Karpas-422 (cell line): Measurements from ENCODE around the gene KRT72. TPM values are rescaled to one million over a fixed set of nuclear protein-coding genes. Genes with fewer than 3 reads are reported as not detected.

Source experiments
- DNase-seq: peaks from one replicate; pipeline ENCODE4 v3.0.0-alpha.2; 2015
- H2AFZ ChIP-seq: fragments of 200-600 bp; sonication (generic); 2 replicates; pipeline ENCODE4 v1.6.1; 2014; ENCODE audit warnings: antibody characterized with exemption, low read length, mixed read lengths
- H3K27ac ChIP-seq: fragments of 200-600 bp; sonication (generic); 2 replicates; pipeline ENCODE4 v1.5.1; 2014; ENCODE audit warnings: mild to moderate bottlenecking, low read length, moderate library complexity
- H3K27me3 ChIP-seq: fragments of 200-600 bp; sonication (generic); 2 replicates; pipeline ENCODE4 v1.6.1; 2014; ENCODE audit warnings: low read length, mixed read lengths
- H3K36me3 ChIP-seq: fragments of 200-600 bp; sonication (generic); 2 replicates; pipeline ENCODE4 v1.6.1; 2014; ENCODE audit warnings: low read length, mixed read lengths; ENCODE audit not compliant: insufficient read depth
- H3K4me1 ChIP-seq: fragments of 200-600 bp; sonication (generic); 2 replicates; pipeline ENCODE4 v1.6.1; 2014; ENCODE audit warnings: mild to moderate bottlenecking, low read length, mixed read lengths
- H3K4me2 ChIP-seq: fragments of 200-600 bp; sonication (generic); 2 replicates; pipeline ENCODE4 v1.6.1; 2014; ENCODE audit warnings: low read length, low read depth, mild to moderate bottlenecking; ENCODE audit not compliant: poor library complexity, severe bottlenecking
- H3K4me3 ChIP-seq: fragments of 200-600 bp; sonication (generic); 2 replicates; pipeline ENCODE4 v1.5.1; 2014; ENCODE audit warnings: mild to moderate bottlenecking, antibody characterized with exemption, low read length, mixed read lengths
- H3K79me2 ChIP-seq: fragments of 200-600 bp; sonication (generic); 2 replicates; pipeline ENCODE4 v1.6.1; 2014; ENCODE audit warnings: mild to moderate bottlenecking, low read length, mixed read lengths
- H3K9ac ChIP-seq: fragments of 200-600 bp; sonication (generic); 2 replicates; pipeline ENCODE4 v1.6.0; 2014; ENCODE audit warnings: low read length
- H3K9me2 ChIP-seq: fragments of 200-600 bp; sonication (generic), shearing (Covaris generic); replicated peaks from 2 replicates; pipeline ENCODE4 v1.6.0; 2014; ENCODE audit warnings: mild to moderate bottlenecking, low read length, moderate library complexity; ENCODE audit not compliant: insufficient read depth
- H3K9me3 ChIP-seq: fragments of 300-700, 200-600 bp; sonication (generic); 2 replicates; pipeline ENCODE4 v1.6.1; 2014; ENCODE audit warnings: low read length, mixed read lengths
- H4K20me1 ChIP-seq: fragments of 200-600 bp; sonication (generic); 2 replicates; pipeline ENCODE4 v1.6.1; 2014; ENCODE audit warnings: mild to moderate bottlenecking, antibody characterized with exemption, low read length, low read depth; ENCODE audit not compliant: insufficient read depth
- total RNA-seq: library from RNA; depleted of rRNA; stranded (reverse); fragments of >200 nt; shearing (Covaris generic); gene quantifications from 2 replicates; pipeline ENCODE4 v1.2.3, GENCODE V29; 2014; ENCODE audit warnings: low replicate concordance

Gene KRT72
- total RNA-seq, 1 experiment from 2014 or later, result not detected

- no peak for DNase-seq
- no peaks in the 10 kb centered on the region for H4K20me1 ChIP-seq
- no peaks in the 10 kb centered on the region for H3K27me3 ChIP-seq
- H3K4me3 ChIP-seq, result no peak overlapping the region
- no peaks in the 10 kb centered on the region for H3K9me2 ChIP-seq
- H3K4me2 ChIP-seq, result no peak overlapping the region
- H3K4me1 ChIP-seq, result no peaks in the 10 kb centered on the region
- H3K36me3 ChIP-seq, result no peaks in the 10 kb centered on the region
- no peak overlapping the region for H3K9ac ChIP-seq
- no peaks in the 10 kb centered on the region for H3K79me2 ChIP-seq
- H3K27ac ChIP-seq, result no peak overlapping the region
- H3K9me3 ChIP-seq, result no peaks in the 10 kb centered on the region
- no peak overlapping the region for H2AFZ ChIP-seq
Measured at GRCh38 chr12:52644078-52644415, 42.8 kb upstream of the KRT72 start.

- no peaks in the 10 kb centered on the region for H3K4me1 ChIP-seq
- H3K36me3 ChIP-seq, result no peaks in the 10 kb centered on the region
- H3K27me3 ChIP-seq, result no peaks in the 10 kb centered on the region
- H3K4me3 ChIP-seq, result no peak overlapping the region
- no peaks in the 10 kb centered on the region for H4K20me1 ChIP-seq
- no peak for DNase-seq
- no peaks in the 10 kb centered on the region for H3K9me2 ChIP-seq
- no peak overlapping the region for H2AFZ ChIP-seq
- H3K9ac ChIP-seq, result no peak overlapping the region
- H3K9me3 ChIP-seq, result no peaks in the 10 kb centered on the region
- no peak overlapping the region for H3K4me2 ChIP-seq
- H3K79me2 ChIP-seq, result no peaks in the 10 kb centered on the region
- H3K27ac ChIP-seq, result no peak overlapping the region
Measured at GRCh38 chr12:52643233-52644077, 42.2 kb upstream of the KRT72 start.

GRCh38 chr12:52641468-52641867 is 40.2 kb upstream of the KRT72 start:
- no peak for DNase-seq
- Histone ChIP-seq H3K36me3 (no peaks in the 10 kb centered on the region), H3K9ac (no peak overlapping the region), H3K4me2 (no peak overlapping the region), H3K9me3 (no peaks in the 10 kb centered on the region), H4K20me1 (no peaks in the 10 kb centered on the region), H3K79me2 (no peaks in the 10 kb centered on the region), H2AFZ (no peak overlapping the region), H3K27ac (no peak overlapping the region), H3K4me3 (no peak overlapping the region), H3K27me3 (no peaks in the 10 kb centered on the region), H3K9me2 (no peaks in the 10 kb centered on the region), H3K4me1 (no peaks in the 10 kb centered on the region)

GRCh38 chr12:52637299-52637698 is 36.0 kb upstream of the KRT72 start:
- Histone ChIP-seq H4K20me1 (no peaks in the 10 kb centered on the region; the same call in 1 of the 2 replicates), H3K9ac (no peak overlapping the region), H3K9me3 (no peaks in the 10 kb centered on the region), H2AFZ (no peak overlapping the region), H3K36me3 (no peaks in the 10 kb centered on the region), H3K4me1 (no peaks in the 10 kb centered on the region), H3K9me2 (no peaks in the 10 kb centered on the region), H3K4me3 (no peak overlapping the region), H3K27me3 (no peaks in the 10 kb centered on the region; the same call in 1 of the 2 replicates), H3K27ac (no peak overlapping the region), H3K79me2 (no peaks in the 10 kb centered on the region), H3K4me2 (no peak overlapping the region)
- no peak for DNase-seq

GRCh38 chr12:52636592-52637258 is 35.5 kb upstream of the KRT72 start:
- Histone ChIP-seq H2AFZ (no peak overlapping the region), H3K4me3 (no peak overlapping the region), H3K27ac (no peak overlapping the region), H3K79me2 (no peaks in the 10 kb centered on the region), H3K27me3 (no peaks in the 10 kb centered on the region; the same call in 1 of the 2 replicates), H3K9me3 (no peaks in the 10 kb centered on the region), H3K4me1 (no peaks in the 10 kb centered on the region), H3K4me2 (no peak overlapping the region), H3K9me2 (no peaks in the 10 kb centered on the region), H3K9ac (no peak overlapping the region), H3K36me3 (no peaks in the 10 kb centered on the region), H4K20me1 (no peaks in the 10 kb centered on the region; the same call in 1 of the 2 replicates)
- DNase-seq, result no peak

GRCh38 chr12:52636189-52636588 is 34.9 kb upstream of the KRT72 start:
- no peak overlapping the region for H2AFZ ChIP-seq
- H3K27ac ChIP-seq, result no peak overlapping the region
- H3K4me1 ChIP-seq, result no peaks in the 10 kb centered on the region
- H3K36me3 ChIP-seq, result no peaks in the 10 kb centered on the region
- H3K27me3 ChIP-seq, result no peaks in the 10 kb centered on the region; the same call in 1 of the 2 replicates
- H3K4me3 ChIP-seq, result no peak overlapping the region
- H3K4me2 ChIP-seq, result no peak overlapping the region
- no peak for DNase-seq
- H3K9ac ChIP-seq, result no peak overlapping the region
- no peaks in the 10 kb centered on the region for H3K9me2 ChIP-seq
- no peaks in the 10 kb centered on the region; the same call in 1 of the 2 replicates for H4K20me1 ChIP-seq
- no peaks in the 10 kb centered on the region for H3K9me3 ChIP-seq
- H3K79me2 ChIP-seq, result no peaks in the 10 kb centered on the region

GRCh38 chr12:52634266-52635056 is 33.2 kb upstream of the KRT72 start:
- H4K20me1 ChIP-seq, result no peaks in the 10 kb centered on the region; the same call in 1 of the 2 replicates
- no peak overlapping the region for H3K4me3 ChIP-seq
- DNase-seq, result no peak
- no peaks in the 10 kb centered on the region for H3K79me2 ChIP-seq
- no peak overlapping the region for H3K27ac ChIP-seq
- no peak overlapping the region for H2AFZ ChIP-seq
- no peaks in the 10 kb centered on the region for H3K4me1 ChIP-seq
- H3K36me3 ChIP-seq, result no peaks in the 10 kb centered on the region
- H3K9ac ChIP-seq, result no peak overlapping the region
- no peaks in the 10 kb centered on the region for H3K9me3 ChIP-seq
- no peaks in the 10 kb centered on the region for H3K9me2 ChIP-seq
- no peaks in the 10 kb centered on the region; the same call in 1 of the 2 replicates for H3K27me3 ChIP-seq
- H3K4me2 ChIP-seq, result no peak overlapping the region

GRCh38 chr12:52633383-52633782 is 32.1 kb upstream of the KRT72 start:
- no peak overlapping the region for H3K4me2 ChIP-seq
- H4K20me1 ChIP-seq, result no peaks in the 10 kb centered on the region; the same call in 1 of the 2 replicates
- no peaks in the 10 kb centered on the region for H3K9me3 ChIP-seq
- no peaks in the 10 kb centered on the region for H3K9me2 ChIP-seq
- no peak overlapping the region for H3K4me3 ChIP-seq
- DNase-seq, result no peak
- no peak overlapping the region for H3K27ac ChIP-seq
- no peaks in the 10 kb centered on the region; the same call in 1 of the 2 replicates for H3K27me3 ChIP-seq
- H2AFZ ChIP-seq, result no peak overlapping the region
- no peaks in the 10 kb centered on the region for H3K36me3 ChIP-seq
- H3K4me1 ChIP-seq, result no peaks in the 10 kb centered on the region
- H3K79me2 ChIP-seq, result no peaks in the 10 kb centered on the region
- no peak overlapping the region for H3K9ac ChIP-seq
